ENCODE data around the gene BCL7C. TPM values are rescaled to one million over a fixed set of nuclear protein-coding genes. Genes with fewer than 3 reads are reported as not detected.
A peak's percentile ranks its signal among the peaks of the same experiment; 100 is the strongest.

Gene BCL7C
- total RNA-seq, 1 donor from 2014 or later, result 34.6 TPM

- Mint-ChIP-seq H3K27ac (ENCODE audit: unreplicated experiment) (peak overlapping the region; percentile 100), H3K36me3 (ENCODE audit: low read depth) (peaks cover 4% of the 10 kb centered on the region), H3K4me1 (ENCODE audit: low read depth) (peaks cover 29% of the 10 kb centered on the region), H3K27me3 (ENCODE audit: low read depth) (no peaks in the 10 kb centered on the region), H3K9me3 (ENCODE audit: low read depth) (no peaks in the 10 kb centered on the region), H3K4me3 (ENCODE audit: unreplicated experiment) (peak overlapping the region; percentile 100)
- TF ChIP-seq CTCF (IDR thresholded peaks at IDR 0.05), result no peak
- peak; percentile 100 for DNase-seq (ENCODE audit: low spot score)
Measured at GRCh38 chr16:30922420-30922959, 28.6 kb upstream of the BCL7C start.

DNA sequence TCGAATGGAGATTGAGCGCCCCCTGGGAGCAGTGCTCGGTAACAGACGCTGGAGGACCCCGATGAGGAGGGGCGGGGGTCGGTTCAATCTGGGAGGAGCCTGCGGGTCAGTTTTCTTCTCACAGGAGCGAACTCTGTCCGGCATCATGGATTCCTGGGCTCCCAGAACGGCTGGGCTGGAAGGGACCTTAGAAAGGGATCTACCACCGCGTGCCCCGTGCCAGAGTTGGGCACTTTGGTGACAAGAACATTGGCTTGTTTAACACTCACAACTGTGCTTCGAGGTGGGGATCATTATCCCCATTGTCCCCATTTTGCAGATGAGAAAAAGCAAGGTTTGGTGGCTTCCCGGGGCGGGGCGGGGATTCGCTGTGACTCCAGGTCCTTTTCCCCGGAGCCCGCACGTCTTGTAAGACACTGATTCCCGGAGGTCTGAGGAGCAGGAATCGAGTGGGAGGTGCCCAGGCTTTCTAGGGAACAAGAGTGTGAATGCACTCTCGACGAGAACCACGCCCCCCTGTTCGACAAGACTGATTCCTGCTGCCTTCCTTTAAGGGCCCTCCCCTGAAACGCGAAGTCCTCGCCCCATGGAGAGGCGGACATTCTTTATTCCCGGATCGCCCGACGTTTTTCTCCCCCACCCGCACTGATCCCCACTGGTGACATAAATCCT is 28.0 kb upstream of the BCL7C start:
- H3K27me3 Mint-ChIP-seq (ENCODE audit: low read depth), result no peaks in the 10 kb centered on the region
- no peak for DNase-seq (ENCODE audit: low spot score)
- peak overlapping the region; percentile 100 for H3K4me3 Mint-ChIP-seq (ENCODE audit: unreplicated experiment)
- no peaks in the 10 kb centered on the region for H3K9me3 Mint-ChIP-seq (ENCODE audit: low read depth)
- peak overlapping the region; percentile 100 for H3K27ac Mint-ChIP-seq (ENCODE audit: unreplicated experiment)
- H3K36me3 Mint-ChIP-seq (ENCODE audit: low read depth), result peaks cover 4% of the 10 kb centered on the region
- peak; percentile 98 for TF ChIP-seq CTCF (IDR thresholded peaks at IDR 0.05)
- peaks cover 27% of the 10 kb centered on the region for H3K4me1 Mint-ChIP-seq (ENCODE audit: low read depth)

DNA sequence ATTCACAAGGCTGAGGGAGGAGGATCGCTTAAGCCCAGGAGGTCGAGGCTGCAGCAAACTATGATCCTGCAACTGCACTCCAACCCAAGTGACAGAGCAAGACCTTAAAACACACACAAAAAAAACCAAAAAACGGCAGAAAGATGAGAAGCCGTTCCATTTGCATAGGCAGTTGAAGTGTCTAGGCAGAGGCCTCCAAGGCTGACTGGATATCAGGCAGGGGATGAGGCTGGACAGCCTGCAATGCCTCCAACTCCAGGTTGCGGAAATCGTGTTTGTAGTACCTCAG is 27.5 kb upstream of the BCL7C start:
- H3K4me3 Mint-ChIP-seq (ENCODE audit: unreplicated experiment), result peak overlapping the region; percentile 100
- H3K27ac Mint-ChIP-seq (ENCODE audit: unreplicated experiment), result peak overlapping the region; percentile 100
- no peak for TF ChIP-seq CTCF (IDR thresholded peaks at IDR 0.05)
- peaks cover 23% of the 10 kb centered on the region for H3K4me1 Mint-ChIP-seq (ENCODE audit: low read depth)
- H3K36me3 Mint-ChIP-seq (ENCODE audit: low read depth), result peaks cover 4% of the 10 kb centered on the region
- H3K27me3 Mint-ChIP-seq (ENCODE audit: low read depth), result no peaks in the 10 kb centered on the region
- no peaks in the 10 kb centered on the region for H3K9me3 Mint-ChIP-seq (ENCODE audit: low read depth)
- no peak for DNase-seq (ENCODE audit: low spot score)

- no peaks in the 10 kb centered on the region for H3K27me3 Mint-ChIP-seq (ENCODE audit: low read depth)
- peaks cover 19% of the 10 kb centered on the region for H3K4me1 Mint-ChIP-seq (ENCODE audit: low read depth)
- H3K36me3 Mint-ChIP-seq (ENCODE audit: low read depth), result peaks cover under 1% of the 10 kb centered on the region
- peak overlapping the region; percentile 100 for H3K4me3 Mint-ChIP-seq (ENCODE audit: unreplicated experiment)
- no peak for DNase-seq (ENCODE audit: low spot score)
- H3K27ac Mint-ChIP-seq (ENCODE audit: unreplicated experiment), result no peak overlapping the region
- no peak for TF ChIP-seq CTCF (IDR thresholded peaks at IDR 0.05)
- H3K9me3 Mint-ChIP-seq (ENCODE audit: low read depth), result no peaks in the 10 kb centered on the region
Measured at GRCh38 chr16:30920891-30921290, 27.0 kb upstream of the BCL7C start.

DNA sequence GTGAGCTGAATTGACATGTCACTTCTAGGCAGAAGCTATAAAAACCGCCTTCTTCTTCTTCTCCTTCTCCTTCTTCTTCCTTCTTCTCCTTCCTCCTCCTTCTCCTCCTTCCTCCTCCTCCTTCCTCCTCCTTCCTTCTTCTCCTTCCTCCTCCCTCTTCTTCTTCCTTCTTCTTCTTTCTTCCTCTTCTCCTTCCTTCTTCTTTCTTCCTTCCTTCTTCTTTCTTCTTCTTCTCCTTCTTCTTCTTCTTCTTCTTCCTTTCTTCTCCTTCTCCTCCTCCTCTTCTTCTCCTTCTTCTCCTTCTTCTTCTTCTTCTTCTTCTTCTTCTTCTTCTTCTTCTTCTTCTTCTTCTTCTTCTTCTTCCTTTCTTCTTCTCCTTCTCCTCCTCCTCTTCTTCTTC is 24.7 kb upstream of the BCL7C start:
- Mint-ChIP-seq H3K27ac (ENCODE audit: unreplicated experiment) (no peak overlapping the region), H3K9me3 (ENCODE audit: low read depth) (no peaks in the 10 kb centered on the region), H3K4me3 (ENCODE audit: unreplicated experiment) (no peak overlapping the region), H3K4me1 (ENCODE audit: low read depth) (peaks cover 7% of the 10 kb centered on the region), H3K27me3 (ENCODE audit: low read depth) (no peaks in the 10 kb centered on the region), H3K36me3 (ENCODE audit: low read depth) (no peaks in the 10 kb centered on the region)
- no peak for DNase-seq (ENCODE audit: low spot score)
- no peak for TF ChIP-seq CTCF (IDR thresholded peaks at IDR 0.05)

Measured in chondrocyte (in vitro differentiated cells).